GM19240 (cell line): ENCODE data around the gene NUP35.
"Not testable (repeated sequence)": the region's sequence is repeated elsewhere in the genome, so short reads cannot be mapped to it uniquely, and the experiment has no call there.

Source experiments
- DNase-seq: peaks from one replicate; pipeline ENCODE4 v3.0.0; 2011; ENCODE audit warnings: low spot score; ENCODE audit not compliant: insufficient read length

NUP35 gene

DNA sequence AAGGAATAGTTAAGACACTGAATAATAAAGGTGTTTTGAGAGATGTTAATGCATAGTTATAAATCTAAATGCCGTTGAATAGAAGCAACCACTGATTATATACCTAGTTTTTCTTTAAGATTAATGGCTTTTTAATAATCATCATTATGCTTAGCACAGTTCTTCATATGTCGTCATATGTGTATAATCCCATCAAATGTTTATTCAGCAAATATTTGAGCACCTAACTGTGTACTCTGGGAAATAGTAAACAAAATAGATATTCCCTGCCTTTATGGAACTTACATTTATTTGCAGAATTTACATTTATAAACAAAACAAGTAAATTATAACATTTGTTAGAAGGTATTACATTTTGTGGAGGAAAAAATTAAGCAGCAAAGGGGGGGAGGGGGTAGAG is 9.8 kb downstream of the NUP35 start:
- no peak for DNase-seq

- DNase-seq, result no peak
Observed at GRCh38 chr2:183148955-183149354, 24.7 kb downstream of the NUP35 start.

- no peak for DNase-seq
Observed at GRCh38 chr2:183149489-183149888, 25.2 kb downstream of the NUP35 start.

DNA sequence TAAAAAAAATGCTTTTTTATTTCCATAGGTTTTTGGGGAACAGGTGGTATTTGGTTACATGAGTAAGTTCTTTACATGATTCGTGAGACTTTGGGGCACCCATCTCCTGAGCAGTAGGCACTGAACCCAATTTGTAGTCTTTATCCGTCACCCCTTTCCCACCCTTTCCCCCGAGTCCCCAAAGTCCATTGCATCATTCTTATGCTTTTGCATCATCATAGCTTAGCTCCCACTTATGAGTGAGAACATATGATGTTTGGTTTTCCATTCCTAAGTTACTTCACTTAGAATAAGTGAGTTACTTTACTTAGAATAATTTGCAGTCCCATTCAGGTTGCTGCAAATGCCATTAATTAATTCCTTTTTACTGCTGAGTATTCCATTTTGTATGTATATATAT is 28.0 kb downstream of the NUP35 start:
- DNase-seq, result not testable (repeated sequence)

- no peak for DNase-seq
Observed at GRCh38 chr2:183153967-183154366, 29.7 kb downstream of the NUP35 start.

DNA sequence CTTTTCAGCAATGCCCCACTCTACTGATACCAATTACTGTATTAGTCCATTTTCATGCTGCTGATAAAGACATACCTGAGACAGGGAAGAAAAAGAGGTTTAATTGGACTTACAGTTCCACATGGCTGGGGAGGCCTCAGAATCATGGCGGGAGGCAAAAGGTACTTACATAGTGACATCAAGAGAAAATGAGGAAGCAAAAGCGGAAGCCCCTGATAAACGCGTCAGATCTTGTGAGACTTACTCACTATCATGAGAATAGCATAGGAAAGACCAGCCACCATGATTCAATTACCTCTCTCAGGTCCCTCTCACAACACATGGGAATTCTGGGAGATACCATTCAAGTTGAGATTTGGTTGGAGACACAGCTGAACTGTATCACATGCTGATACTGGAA is 30.5 kb downstream of the NUP35 start:
- DNase-seq, result not testable (repeated sequence)

DNA sequence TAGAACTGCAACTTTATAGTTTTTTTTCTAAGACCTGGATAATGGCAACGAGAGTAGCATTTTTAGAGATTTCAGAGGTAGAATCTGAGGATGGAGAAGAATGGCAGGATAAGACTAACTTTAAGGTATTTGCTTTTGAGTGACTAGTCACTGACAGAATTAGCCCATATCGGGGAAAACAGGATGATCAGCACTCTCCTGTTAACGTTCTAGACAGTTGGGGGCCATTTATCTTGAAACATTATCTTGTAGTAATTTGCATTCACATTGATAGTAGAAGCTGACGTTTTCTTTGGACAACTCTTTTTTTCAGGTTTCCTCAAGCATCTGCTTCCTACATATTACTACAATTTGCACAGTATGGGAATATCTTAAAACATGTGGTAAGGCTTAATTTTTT is 32.9 kb downstream of the NUP35 start:
- no peak for DNase-seq

- no peak for DNase-seq
Observed at GRCh38 chr2:183162362-183162761, 38.1 kb downstream of the NUP35 start.

DNA sequence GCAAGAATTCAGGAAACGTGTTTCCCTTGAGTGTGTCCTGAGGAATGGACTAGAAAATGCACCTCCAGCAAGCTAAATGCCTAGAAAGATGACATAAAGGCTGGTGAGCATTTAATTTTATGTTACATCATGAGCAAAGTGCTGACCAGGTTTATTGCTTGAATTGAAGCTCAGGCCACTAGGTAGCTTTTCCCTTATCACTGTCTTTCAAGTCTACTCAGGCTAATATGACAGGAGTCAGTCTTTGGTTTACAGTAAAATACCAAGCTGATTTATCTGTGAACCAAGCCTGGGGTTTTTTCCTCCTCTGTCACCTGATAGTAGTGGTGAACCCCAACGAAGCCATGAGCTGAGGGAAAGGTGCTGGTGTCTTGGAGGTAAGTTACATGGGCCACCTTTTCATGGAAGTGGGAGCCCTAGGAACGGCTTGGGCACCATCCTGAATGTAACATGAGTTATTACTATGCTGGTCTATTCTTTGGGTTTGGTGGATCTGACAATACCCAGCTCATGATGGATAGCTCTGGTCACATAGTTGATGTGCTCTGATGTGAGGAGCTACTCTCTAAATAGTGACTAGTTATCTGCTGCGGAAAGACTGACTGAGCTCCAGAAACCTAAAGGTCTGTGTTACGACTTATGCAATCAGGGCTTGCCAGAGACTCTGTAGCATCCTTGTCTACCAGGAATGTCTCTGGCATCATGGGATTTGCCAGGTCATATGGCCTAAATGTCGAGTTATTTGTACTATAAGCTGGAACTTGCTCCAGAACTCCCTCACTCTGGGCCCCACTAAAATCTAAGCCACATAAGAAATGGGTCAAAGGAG is 39.8 kb downstream of the NUP35 start:
- no peak for DNase-seq

DNA sequence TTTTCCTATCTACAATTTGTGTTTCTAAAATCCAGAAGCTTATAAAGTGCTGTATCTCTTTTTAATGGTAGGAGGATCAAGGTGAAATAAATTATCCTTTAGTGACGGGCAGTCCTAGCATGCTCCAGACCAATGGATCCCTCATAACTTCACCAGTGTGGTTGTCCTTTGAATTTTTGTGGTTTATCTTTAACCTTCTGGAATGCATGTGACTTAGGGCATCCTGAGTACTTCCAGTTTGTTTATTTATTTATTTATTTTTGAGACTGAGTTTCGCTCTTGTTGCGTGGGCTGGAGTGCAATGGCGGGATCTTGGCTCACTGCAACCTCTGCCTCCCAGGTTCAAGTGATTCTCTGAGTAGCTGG is 40.4 kb downstream of the NUP35 start:
- no peak for DNase-seq

DNA sequence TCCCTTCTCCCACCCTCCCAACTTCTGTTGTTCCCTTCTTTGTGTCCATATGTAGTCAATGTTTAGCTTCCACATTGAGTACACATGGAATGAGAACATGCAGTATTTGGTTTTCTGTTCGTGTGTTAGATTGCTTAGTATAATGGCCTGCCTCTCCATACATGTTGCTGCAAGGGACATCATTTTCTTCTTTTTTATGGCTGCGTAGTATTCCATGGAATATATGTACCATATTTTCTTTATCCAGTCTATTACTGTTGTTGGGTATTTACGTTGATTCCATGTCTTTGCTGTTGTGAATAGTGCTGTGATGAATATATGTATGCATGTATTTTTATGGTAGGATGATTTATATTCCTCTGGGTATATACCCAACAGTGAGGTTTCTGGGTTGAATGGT is 42.0 kb downstream of the NUP35 start:
- no peak for DNase-seq

GRCh38 chr2:183166976-183167375 is 42.7 kb downstream of the NUP35 start:
- DNase-seq, result not testable (repeated sequence)

- DNase-seq, result no peak
Observed at GRCh38 chr2:183172220-183172887, 48.1 kb downstream of the NUP35 start.

DNA sequence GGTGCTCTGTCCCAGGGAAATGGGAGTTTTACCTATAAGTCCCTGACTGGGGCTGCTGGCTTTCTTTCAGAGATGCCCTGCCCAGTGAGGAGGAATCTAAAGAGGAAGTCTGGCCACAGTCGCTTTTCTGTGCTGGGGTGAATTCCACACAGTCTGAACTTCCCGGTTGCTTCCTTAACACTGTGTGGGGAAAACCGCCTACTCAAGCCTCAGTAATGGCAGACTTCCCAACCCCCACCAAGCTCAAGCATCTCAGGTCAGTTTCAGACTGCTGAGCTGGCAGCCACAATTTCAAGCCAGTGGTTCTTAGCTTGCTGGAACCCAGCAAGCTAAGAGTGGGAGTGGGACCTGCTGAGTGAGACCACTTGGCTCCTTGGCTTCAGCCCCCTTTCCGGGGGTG is 54.9 kb downstream of the NUP35 start:
- no peak for DNase-seq

GRCh38 chr2:183185534-183185933 is 61.3 kb downstream of the NUP35 start:
- no peak for DNase-seq

GRCh38 chr2:183186296-183186695 is 62.1 kb downstream of the NUP35 start:
- DNase-seq, result no peak

- no peak for DNase-seq
Observed at GRCh38 chr2:183186766-183187165, 62.5 kb downstream of the NUP35 start.

GRCh38 chr2:183192343-183192742 is 68.1 kb downstream of the NUP35 start:
- no peak for DNase-seq

DNA sequence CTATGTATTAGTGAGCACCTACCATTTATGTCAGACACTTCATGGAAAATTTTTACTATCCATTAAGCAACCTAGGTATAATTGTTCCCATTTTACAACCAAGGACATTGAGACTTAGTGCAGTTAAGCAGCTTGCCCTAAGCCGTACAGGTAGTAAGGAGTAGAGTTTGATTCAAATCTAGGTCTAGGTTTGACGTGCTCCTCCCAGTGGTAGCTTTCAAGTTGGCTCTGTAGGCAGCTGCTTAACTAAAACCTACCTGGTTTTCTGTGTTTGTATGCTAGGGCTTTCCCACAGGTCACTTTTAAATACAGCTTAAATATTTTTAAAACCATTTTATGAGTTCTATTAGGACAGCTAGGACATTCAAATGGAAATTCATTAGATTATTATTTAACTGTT is 69.7 kb downstream of the NUP35 start:
- DNase-seq, result no peak

DNA sequence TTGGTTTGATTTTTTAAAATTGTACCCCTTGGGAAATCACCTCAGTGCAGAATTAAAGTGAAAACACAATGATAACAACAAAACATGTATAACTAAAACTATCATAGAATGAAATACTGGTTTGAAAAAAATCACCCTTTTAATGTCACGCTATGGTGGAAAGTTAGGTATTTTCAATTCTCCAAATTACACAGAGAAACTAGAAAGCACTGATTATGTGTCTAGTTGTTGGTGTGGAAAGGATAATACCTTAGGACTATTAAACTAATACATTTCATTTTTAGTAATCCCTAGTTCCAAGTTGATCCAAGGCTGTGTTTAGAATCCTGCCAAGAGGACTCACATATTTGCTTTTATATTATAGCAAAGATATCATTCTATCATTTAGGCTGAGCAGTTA is 71.2 kb downstream of the NUP35 start:
- DNase-seq, result no peak

GRCh38 chr2:183195998-183196409 is 71.8 kb downstream of the NUP35 start:
- DNase-seq, result no peak

DNA sequence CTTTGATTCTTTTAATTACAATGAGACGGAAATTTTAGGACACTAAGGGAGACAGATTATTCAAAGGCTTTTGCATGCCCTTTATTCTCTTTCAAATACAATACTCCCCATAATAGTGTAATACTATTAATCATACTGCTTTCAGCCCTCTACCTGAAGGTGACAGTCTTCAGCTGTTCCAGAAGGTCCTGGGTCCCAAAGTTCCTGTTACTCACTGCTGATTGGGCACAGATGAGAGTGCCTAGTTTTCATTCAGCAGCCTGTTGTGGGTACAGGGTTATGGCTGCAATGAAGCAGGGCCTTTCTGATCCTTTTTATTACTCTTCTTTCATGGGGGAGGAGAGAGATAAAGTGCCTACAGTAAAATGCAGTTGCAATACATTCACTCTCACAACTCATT is 80.2 kb downstream of the NUP35 start:
- DNase-seq, result no peak

- DNase-seq, result no peak
Observed at GRCh38 chr2:183207110-183207509, 82.9 kb downstream of the NUP35 start.
